Regular cardiac myocyte (primary cell): ENCODE measurements around the gene BORCS8. TPM values are rescaled to one million over a fixed set of nuclear protein-coding genes. Genes with fewer than 3 reads are reported as not detected.

Source experiments
- total RNA-seq: library from RNA; depleted of rRNA; stranded (reverse); fragments of >200 nt; gene quantifications from 2 replicates; pipeline ENCODE4 v1.2.3, GENCODE V29; 2014

Gene BORCS8
- 8.5 and 24.7 TPM in 2 replicates for total RNA-seq

GRCh38 chr19:19192078-19192882 lies at the start of gene BORCS8, which contains the start of gene RFXANK:
BORCS8 (minus strand) TSS chr19:19192152; CDS start chr19:19192117, 35 bp downstream.
RFXANK (plus strand) TSS chr19:19192258; CDS start chr19:19193947, 1,689 bp downstream.

GRCh38 chr19:19211499-19212420 lies 19.8 kb upstream of the BORCS8 start, which contains the start of gene NCAN:
NCAN (plus strand) TSS chr19:19211958; CDS start chr19:19216954, 4,996 bp downstream.

GRCh38 chr19:19203012-19203856 lies 11.3 kb upstream of the BORCS8 start, which contains the start of gene NR2C2AP:
NR2C2AP (minus strand) TSS chr19:19203414; CDS start chr19:19203060, 354 bp downstream.

GRCh38 chr19:19170053-19170872 lies 21.7 kb downstream of the BORCS8 start, which contains the start of gene MEF2B:
MEF2B (minus strand) TSS chr19:19170263; CDS start chr19:19150735, 19,528 bp downstream.

GRCh38 chr19:19138109-19138981 lies 53.6 kb downstream of the BORCS8 start, which contains the start of gene TMEM161A:
TMEM161A (minus strand) TSS chr19:19138478; CDS start chr19:19138428, 50 bp downstream.

Other genes starting within 250 kb of the BORCS8 start
- 28.0 and 30.7 TPM in 2 replicates for gene SUGP2, start 158.6 kb downstream of the BORCS8 start, total RNA-seq
- 26.2 and 58.7 TPM in 2 replicates for gene ARMC6, start 158.5 kb downstream of the BORCS8 start, total RNA-seq
- gene SLC25A42, start 128.2 kb downstream of the BORCS8 start, total RNA-seq, result 3.6 and 6.2 TPM in 2 replicates
- gene TMEM161A, start 53.7 kb downstream of the BORCS8 start, total RNA-seq, result 18.2 and 23.7 TPM in 2 replicates
- gene MEF2B, start 21.9 kb downstream of the BORCS8 start, total RNA-seq, result under 0.01 and 0.28 TPM in 2 replicates
- gene RFXANK, start 106 bp upstream of the BORCS8 start, total RNA-seq, result 40.5 and 42.3 TPM in 2 replicates
- 8.5 and 17.4 TPM in 2 replicates for gene NR2C2AP, start 11.3 kb upstream of the BORCS8 start, total RNA-seq
- under 0.01 TPM in 1 of 2 replicates, not detected in the other for gene NCAN, start 19.8 kb upstream of the BORCS8 start, total RNA-seq
- gene TM6SF2, start 81.1 kb upstream of the BORCS8 start, total RNA-seq, result 0.19 and 1.4 TPM in 2 replicates
- gene SUGP1, start 128.4 kb upstream of the BORCS8 start, total RNA-seq, result 14.9 and 27.4 TPM in 2 replicates
- gene MAU2, start 128.7 kb upstream of the BORCS8 start, total RNA-seq, result 22.4 and 24.0 TPM in 2 replicates
- 26.2 and 56.2 TPM in 2 replicates for gene GATAD2A, start 213.5 kb upstream of the BORCS8 start, total RNA-seq